ENCODE data around the gene ZMYM3. TPM values are rescaled to one million over a fixed set of nuclear protein-coding genes. Genes with fewer than 3 reads are reported as not detected.

ZMYM3 gene
- total RNA-seq, 2 experiments from 2014 or later = 23.8 to 40.3 TPM

- BruUV-seq (replicated peaks) = no TSS peak
- H3K36me3 ChIP-seq (ENCODE audit: insufficient read depth, low read length) = no peaks in the 10 kb centered on the region
- H4K20me1 ChIP-seq (ENCODE audit: insufficient read depth, low read length) = no peaks in the 10 kb centered on the region
- ChIA-PET CTCF (ENCODE audit: unreplicated experiment) (no interaction called here), POLR2A (interaction anchor here (0.6 to 1.2 kb wide), 2 partner anchors 16 to 33 kb away, joined by 4 read pairs; no protein-coding TSS in a partner anchor)
- no peak for TF ChIP-seq CTCF (conservative IDR thresholded peaks at IDR 0.05; ENCODE audit: low read length)
- TF ChIP-seq EZH2phosphoT487 (IDR thresholded peaks at IDR 0.05; ENCODE audit: borderline replicate concordance, low read depth, low read length) = no peak
- peaks cover 9% of the 10 kb centered on the region for H3K4me1 ChIP-seq (ENCODE audit: insufficient read depth, low read length, poor library complexity, severe bottlenecking)
- H3K9me3 ChIP-seq (ENCODE audit: low read length) = no peaks in the 10 kb centered on the region
- H3K79me2 ChIP-seq (ENCODE audit: insufficient read depth, low read depth, low read length) = no peaks in the 10 kb centered on the region
- H3K27ac ChIP-seq (ENCODE audit: low read depth, low read length, poor library complexity, severe bottlenecking) = no peak overlapping the region
- DNase-seq (ENCODE audit: low spot score) = no peak
- H2AFZ ChIP-seq (ENCODE audit: low read length) = no peak overlapping the region
- intact Hi-C loops (cut with micrococcal nuclease; ENCODE audit: unreplicated experiment) = no loop called here
- no peaks in the 10 kb centered on the region for H3K9me2 ChIP-seq (ENCODE audit: insufficient read depth, low read length)
- no peak overlapping the region for H3K4me2 ChIP-seq (ENCODE audit: low read length)
- no peak overlapping the region for H3K4me3 ChIP-seq (ENCODE audit: low read depth, low read length, poor library complexity, severe bottlenecking)
Observed at GRCh38 chrX:71212536-71212935, 41.4 kb downstream of the ZMYM3 start.

GRCh38 chrX:71210816-71211215, 43.1 kb downstream of the ZMYM3 start:
- no peaks in the 10 kb centered on the region for H3K9me2 ChIP-seq (ENCODE audit: insufficient read depth, low read length)
- intact Hi-C loops (cut with micrococcal nuclease; ENCODE audit: unreplicated experiment) = no loop called here
- BruUV-seq (replicated peaks) = no TSS peak
- ChIA-PET CTCF (ENCODE audit: unreplicated experiment) (no interaction called here), POLR2A (no interaction called here)
- no peaks in the 10 kb centered on the region for H3K79me2 ChIP-seq (ENCODE audit: insufficient read depth, low read depth, low read length)
- no peaks in the 10 kb centered on the region for H4K20me1 ChIP-seq (ENCODE audit: insufficient read depth, low read length)
- H3K4me3 ChIP-seq (ENCODE audit: low read depth, low read length, poor library complexity, severe bottlenecking) = no peak overlapping the region
- no peaks in the 10 kb centered on the region for H3K4me1 ChIP-seq (ENCODE audit: insufficient read depth, low read length, poor library complexity, severe bottlenecking)
- no peak overlapping the region for H2AFZ ChIP-seq (ENCODE audit: low read length)
- H3K27ac ChIP-seq (ENCODE audit: low read depth, low read length, poor library complexity, severe bottlenecking) = no peak overlapping the region
- no peak for DNase-seq (ENCODE audit: low spot score)
- H3K36me3 ChIP-seq (ENCODE audit: insufficient read depth, low read length) = no peaks in the 10 kb centered on the region
- no peaks in the 10 kb centered on the region for H3K9me3 ChIP-seq (ENCODE audit: low read length)
- no peak overlapping the region for H3K4me2 ChIP-seq (ENCODE audit: low read length)
- TF ChIP-seq CTCF (conservative IDR thresholded peaks at IDR 0.05; ENCODE audit: low read length) (no peak), EZH2phosphoT487 (IDR thresholded peaks at IDR 0.05; ENCODE audit: borderline replicate concordance, low read depth, low read length) (no peak)

GRCh38 chrX:71199252-71200008, 54.5 kb downstream of the ZMYM3 start:
- H3K4me3 ChIP-seq (ENCODE audit: low read depth, low read length, poor library complexity, severe bottlenecking) = no peak overlapping the region
- H3K4me2 ChIP-seq (ENCODE audit: low read length) = no peak overlapping the region
- H3K4me1 ChIP-seq (ENCODE audit: insufficient read depth, low read length, poor library complexity, severe bottlenecking) = peaks cover 24% of the 10 kb centered on the region
- BruUV-seq (replicated peaks) = no TSS peak
- peak overlapping the region; percentile 41; the same call in 1 of the 2 replicates for H2AFZ ChIP-seq (ENCODE audit: low read length)
- CTCF ChIA-PET (ENCODE audit: unreplicated experiment) = interaction anchor here (0.7 kb wide), 1 partner anchor 16 kb away, joined by 3 read pairs; no protein-coding TSS in a partner anchor
- peaks cover 24% of the 10 kb centered on the region; the same call in 1 of the 2 replicates for H3K79me2 ChIP-seq (ENCODE audit: insufficient read depth, low read depth, low read length)
- H3K9me3 ChIP-seq (ENCODE audit: low read length) = no peaks in the 10 kb centered on the region
- H4K20me1 ChIP-seq (ENCODE audit: insufficient read depth, low read length) = no peaks in the 10 kb centered on the region
- no peak for TF ChIP-seq EZH2phosphoT487 (IDR thresholded peaks at IDR 0.05; ENCODE audit: borderline replicate concordance, low read depth, low read length)
- no peak for TF ChIP-seq CTCF (conservative IDR thresholded peaks at IDR 0.05; ENCODE audit: low read length)
- no peak overlapping the region for H3K27ac ChIP-seq (ENCODE audit: low read depth, low read length, poor library complexity, severe bottlenecking)
- DNase-seq (ENCODE audit: low spot score) = no peak
- H3K36me3 ChIP-seq (ENCODE audit: insufficient read depth, low read length) = no peaks in the 10 kb centered on the region
- no peaks in the 10 kb centered on the region for H3K9me2 ChIP-seq (ENCODE audit: insufficient read depth, low read length)
- POLR2A ChIA-PET = interaction anchor here (0.6 to 3.4 kb wide), 3 partner anchors 17 to 81 kb away, joined by 3 to 46 read pairs (median 5); partner anchors contain the start of gene MED12
- intact Hi-C loops (cut with micrococcal nuclease; ENCODE audit: unreplicated experiment) = loop anchor here (5.0 kb wide), 1 partner anchor 53 kb away; the partner anchor contains the start of gene ZMYM3
